Esophagus squamous epithelium (tissue), 4 donors: ENCODE results near the gene ACAD8.
"Not testable (repeated sequence)": the region's sequence is repeated elsewhere in the genome, so short reads cannot be mapped to it uniquely, and the experiment has no call there.

ENCODE experiments used
- CTCF ChIP-seq, 6 experiments: fragments of 450-650 bp in 4 of 6; fragments of 200-600 bp in 2 of 6; sonication (generic) in 2 of 6; IDR thresholded peaks; one replicate each; pipeline ENCODE4 v1.5.1; 2016 to 2019; ENCODE audit warnings: antibody characterized with exemption in 6 of 6, mild to moderate bottlenecking in 4 of 6, moderate library complexity in 4 of 6
- POLR2A ChIP-seq, 4 donors: fragments of 450-650 bp; IDR thresholded peaks; one replicate each; pipeline ENCODE4 v1.6.1; 2017; ENCODE audit warnings: antibody characterized with exemption in 4 of 4, mild to moderate bottlenecking in 4 of 4, moderate library complexity in 3 of 4

GRCh38 chr11:134255184-134255561 is 1.8 kb downstream of the ACAD8 start:
- not testable (repeated sequence) for TF ChIP-seq POLR2A, CTCF (IDR thresholded peaks at IDR 0.05)
